ENCODE measurements around the gene ZXDC.

The ZXDC gene

GRCh38 chr3:126448893-126449180 is 26.9 kb downstream of the ZXDC start:
- DNase-seq, result no peak

DNA sequence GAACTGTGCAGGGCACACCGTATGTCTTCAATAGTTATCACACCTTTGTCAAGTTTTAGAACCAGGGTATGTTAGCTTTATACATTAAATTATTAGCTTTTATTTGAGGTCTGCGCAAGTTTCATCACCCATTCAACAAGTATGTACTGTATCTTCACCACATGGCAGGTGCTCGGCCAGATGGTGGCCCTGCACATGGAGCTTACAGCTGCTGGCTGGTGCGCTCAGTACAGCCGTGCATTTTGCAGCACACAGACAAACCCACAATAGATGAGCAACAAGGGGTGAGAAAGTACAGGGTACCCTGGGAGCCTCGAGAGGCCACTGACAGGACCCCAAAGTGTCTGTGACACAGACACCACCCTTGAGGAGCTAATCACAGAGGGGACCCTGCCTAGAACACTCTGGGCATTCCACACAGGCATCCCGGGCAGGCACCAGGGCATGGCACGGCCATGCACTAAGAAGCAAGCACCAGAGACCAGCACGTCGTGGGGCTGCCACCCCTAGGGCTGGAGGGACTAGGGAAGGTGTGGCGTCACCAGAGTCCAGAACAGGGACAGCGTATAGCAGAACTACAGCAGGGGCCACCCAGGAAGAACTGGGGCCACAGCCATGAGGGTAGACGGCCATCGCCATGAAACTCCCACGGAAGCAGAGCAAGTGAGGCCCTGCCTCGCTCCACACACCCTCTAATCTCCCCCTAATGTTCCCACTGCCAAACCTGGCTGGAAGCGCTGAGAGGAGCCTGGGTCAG is 27.4 kb downstream of the ZXDC start:
- DNase-seq, result no peak

GRCh38 chr3:126447456-126448106 is 28.1 kb downstream of the ZXDC start:
- no peak for DNase-seq

GRCh38 chr3:126446791-126447190 is 28.9 kb downstream of the ZXDC start:
- DNase-seq, result no peak

DNA sequence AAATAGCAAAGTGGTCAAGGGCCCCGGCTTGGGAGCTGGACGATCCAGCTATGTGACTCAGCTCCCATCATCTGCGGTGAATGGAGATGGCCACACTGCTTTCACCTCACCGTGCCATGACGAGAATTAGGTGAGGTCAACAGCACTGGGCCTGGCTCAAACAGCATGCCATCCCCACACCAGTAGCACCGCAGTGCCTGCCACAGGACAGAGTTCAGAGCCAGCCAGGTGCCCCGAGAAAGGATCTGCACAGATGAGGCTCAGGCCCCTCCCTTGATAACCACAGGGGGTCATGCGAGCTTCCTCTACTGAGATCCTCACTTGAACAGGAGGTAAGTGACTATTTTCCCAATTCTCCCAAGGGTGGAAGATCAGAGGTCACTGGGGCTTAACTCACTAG is 29.4 kb downstream of the ZXDC start:
- DNase-seq, result no peak

- DNase-seq, result no peak
Observed at GRCh38 chr3:126445506-126445905, 30.2 kb downstream of the ZXDC start.

GRCh38 chr3:126442856-126443242 is 32.8 kb downstream of the ZXDC start:
- no peak for DNase-seq

GRCh38 chr3:126442094-126442855 is 33.4 kb downstream of the ZXDC start:
- DNase-seq, result no peak

GRCh38 chr3:126441256-126441880 is 34.3 kb downstream of the ZXDC start:
- no peak for DNase-seq

- DNase-seq, result no peak
Observed at GRCh38 chr3:126440709-126440995, 35.0 kb downstream of the ZXDC start.

DNA sequence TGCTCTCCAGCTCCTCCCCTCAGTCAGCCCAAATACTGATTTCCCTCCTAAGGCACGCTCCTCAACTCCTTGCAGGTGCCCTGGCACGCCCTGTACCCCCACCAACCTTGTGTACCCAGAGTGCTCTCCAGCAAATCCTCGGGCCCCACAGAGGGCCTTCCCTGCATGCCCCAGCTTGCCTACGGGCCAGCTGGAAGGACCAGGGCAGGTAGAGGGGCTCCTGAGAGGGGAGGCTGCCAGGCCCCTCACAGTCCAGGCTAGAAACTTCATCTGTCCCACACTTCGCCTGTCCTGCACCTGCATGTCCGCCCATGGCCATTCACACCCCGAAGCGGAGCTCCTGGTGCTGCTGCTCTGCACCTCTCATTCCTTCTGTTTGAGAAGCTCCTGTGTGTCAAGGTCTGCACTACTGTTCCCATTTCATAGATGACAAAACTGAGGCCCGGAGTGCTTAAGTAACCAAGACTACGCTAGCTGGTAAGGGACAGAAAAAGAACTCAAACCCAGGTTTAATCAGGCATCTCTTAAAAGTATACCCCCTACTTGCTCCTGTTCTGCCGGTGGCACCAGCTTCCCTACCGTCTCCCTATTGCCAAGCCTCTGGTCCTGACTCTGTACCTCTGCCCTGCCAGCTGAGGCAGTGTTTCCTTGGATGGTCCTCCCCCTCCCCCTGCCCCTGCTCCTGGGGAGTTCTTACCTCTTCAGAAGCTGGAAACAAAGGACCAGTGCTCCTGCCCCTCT is 35.6 kb downstream of the ZXDC start:
- DNase-seq, result no peak

DNA sequence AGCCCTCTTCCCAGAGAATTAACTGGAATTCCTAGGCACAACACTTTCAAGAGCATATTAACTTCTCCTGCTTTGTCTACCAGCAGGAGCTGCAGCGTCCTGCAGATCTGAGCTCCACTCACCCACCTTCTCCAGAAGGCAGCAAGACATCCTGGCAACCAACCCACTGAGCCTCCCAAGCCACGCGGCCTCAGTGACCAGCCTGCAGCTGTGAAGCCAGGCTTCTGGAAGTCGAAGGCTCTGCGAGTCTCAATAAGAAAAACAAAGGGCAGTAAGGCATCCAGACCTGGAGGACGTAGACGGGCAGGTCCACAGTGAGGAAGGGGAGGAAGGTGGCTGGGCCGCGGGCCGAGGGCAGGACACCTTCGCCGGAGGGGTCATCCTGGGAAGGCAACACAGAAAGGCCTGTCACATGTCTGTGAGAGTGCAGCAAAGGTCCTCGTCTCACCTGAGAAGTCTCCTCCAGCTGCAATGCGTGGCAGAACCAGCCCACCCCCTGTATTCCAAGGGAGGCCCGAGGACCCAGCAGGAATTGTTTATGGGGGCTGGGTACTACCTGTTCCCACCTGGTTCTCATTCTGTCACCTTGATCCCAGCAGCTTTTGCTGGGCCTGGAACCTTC is 36.2 kb downstream of the ZXDC start:
- no peak for DNase-seq

DNA sequence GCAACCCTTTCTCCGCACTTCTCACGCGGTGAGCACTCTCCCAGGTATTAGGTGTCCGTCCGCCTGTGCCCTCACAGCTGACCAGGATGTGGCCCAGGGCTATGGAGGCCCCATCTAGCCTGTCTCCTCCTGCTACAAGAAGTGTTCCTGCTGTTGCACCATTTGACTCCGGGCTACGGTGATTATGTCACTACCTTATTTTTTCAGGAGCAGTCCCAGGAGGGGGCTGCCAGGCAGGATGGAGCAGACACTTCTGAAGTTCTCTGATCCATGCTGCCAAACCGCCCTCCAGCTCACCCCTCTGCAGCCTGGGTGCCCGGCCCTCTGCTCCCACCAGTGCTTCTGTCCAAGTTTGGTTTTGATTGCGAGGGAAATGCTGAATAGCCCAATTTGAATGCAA is 36.9 kb downstream of the ZXDC start:
- DNase-seq, result no peak

- no peak for DNase-seq
Observed at GRCh38 chr3:126438186-126438585, 37.5 kb downstream of the ZXDC start.

DNA sequence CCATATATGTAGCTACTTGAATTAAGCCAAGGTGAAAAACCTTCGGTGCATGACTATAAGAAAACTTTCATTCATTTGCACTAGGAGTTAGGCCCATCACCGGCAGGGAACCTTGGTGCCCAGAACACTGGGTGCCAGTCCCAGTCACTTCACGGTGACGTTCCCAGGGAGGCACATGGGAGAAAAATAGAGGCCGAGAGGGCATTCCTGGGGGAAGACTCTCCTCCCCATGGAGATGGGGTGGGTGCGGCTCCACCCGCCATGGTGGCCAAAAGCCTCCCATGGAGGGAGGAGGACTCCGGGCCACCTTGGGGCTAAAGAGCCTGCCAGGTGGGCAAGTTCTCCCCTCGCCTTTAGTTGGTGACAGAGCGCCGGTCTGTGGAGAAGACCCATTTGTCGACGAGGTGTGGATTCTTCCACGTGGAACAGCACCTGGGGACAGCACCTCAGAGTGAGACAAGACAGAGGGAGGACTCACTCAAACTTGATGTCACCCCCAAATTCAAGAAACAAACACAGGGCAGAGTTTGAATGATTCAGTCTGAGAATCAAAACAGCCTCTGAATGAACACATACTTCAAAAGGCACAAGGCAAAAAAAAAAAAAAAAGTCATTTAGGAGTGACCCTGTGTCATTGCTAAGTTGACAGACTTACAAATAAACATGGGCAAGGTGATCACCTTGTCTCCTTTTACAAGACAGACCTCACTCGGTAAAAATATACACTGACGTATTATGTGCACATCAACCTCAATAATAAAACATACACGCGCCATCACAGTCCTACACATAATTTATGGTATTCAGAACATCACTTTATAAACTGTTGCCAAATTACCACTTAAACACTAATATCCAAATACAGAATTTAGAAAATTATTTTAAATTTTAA is 38.6 kb downstream of the ZXDC start:
- no peak for DNase-seq

GRCh38 chr3:126435456-126436315 is 40.0 kb downstream of the ZXDC start:
- DNase-seq, result no peak

GRCh38 chr3:126434931-126435411 is 40.7 kb downstream of the ZXDC start:
- DNase-seq, result no peak

DNA sequence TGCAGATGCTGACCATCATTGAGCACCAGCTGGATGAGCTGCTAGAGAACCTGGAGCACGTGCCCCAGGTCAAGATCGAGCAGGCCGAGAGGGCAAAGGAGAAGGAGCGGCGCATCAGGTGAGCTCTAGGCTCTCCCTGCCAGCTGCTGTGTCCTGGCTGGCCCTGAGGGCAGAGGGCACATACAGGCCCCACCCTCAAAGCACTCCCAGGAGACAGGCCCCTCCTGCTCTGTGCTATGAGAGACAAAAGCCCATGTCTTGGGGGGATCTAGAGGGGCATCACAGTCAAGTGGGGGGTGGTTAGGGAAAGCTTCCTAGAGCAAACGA is 41.5 kb downstream of the ZXDC start:
- no peak for DNase-seq

- DNase-seq, result no peak
Observed at GRCh38 chr3:126433496-126434263, 42.0 kb downstream of the ZXDC start.

- DNase-seq, result no peak
Observed at GRCh38 chr3:126433105-126433430, 42.6 kb downstream of the ZXDC start.
